Measurements from ENCODE around the gene GTSE1.

The GTSE1 gene

GRCh38 chr22:46355996-46356471, 59.4 kb downstream of the GTSE1 start:
- TF ChIP-seq TAF1 (IDR thresholded peaks at IDR 0.05; ENCODE audit: borderline replicate concordance, insufficient read depth, low read length): no peak
- TF ChIP-seq POLR2AphosphoS5 (IDR thresholded peaks at IDR 0.05; ENCODE audit: low read depth, low read length): no peak
- TF ChIP-seq REST (IDR thresholded peaks at IDR 0.05; ENCODE audit: insufficient read depth in 1 of 2, low read depth in 2 of 2, low read length in 2 of 2): no peak
- TF ChIP-seq FOXP2 (optimal IDR thresholded peaks at IDR 0.05; ENCODE audit: borderline replicate concordance, extremely low read depth, extremely low read length, insufficient read depth): no peak
- TF ChIP-seq SIN3A (IDR thresholded peaks at IDR 0.05; ENCODE audit: borderline replicate concordance, insufficient read depth, low read length): no peak

- TF ChIP-seq POLR2AphosphoS5 (IDR thresholded peaks at IDR 0.05; ENCODE audit: low read depth, low read length) (no peak), SIN3A (IDR thresholded peaks at IDR 0.05; ENCODE audit: borderline replicate concordance, insufficient read depth, low read length) (no peak), REST (IDR thresholded peaks at IDR 0.05; ENCODE audit: insufficient read depth in 1 of 2, low read depth in 2 of 2, low read length in 2 of 2) (no peak), TAF1 (IDR thresholded peaks at IDR 0.05; ENCODE audit: borderline replicate concordance, insufficient read depth, low read length) (no peak), FOXP2 (optimal IDR thresholded peaks at IDR 0.05; ENCODE audit: borderline replicate concordance, extremely low read depth, extremely low read length, insufficient read depth) (no peak)
Measured at GRCh38 chr22:46356496-46357480, 60.1 kb downstream of the GTSE1 start.

GRCh38 chr22:46357711-46358520, 61.2 kb downstream of the GTSE1 start:
- TF ChIP-seq SIN3A (IDR thresholded peaks at IDR 0.05; ENCODE audit: borderline replicate concordance, insufficient read depth, low read length) (no peak), POLR2AphosphoS5 (IDR thresholded peaks at IDR 0.05; ENCODE audit: low read depth, low read length) (no peak), FOXP2 (optimal IDR thresholded peaks at IDR 0.05; ENCODE audit: borderline replicate concordance, extremely low read depth, extremely low read length, insufficient read depth) (no peak), TAF1 (IDR thresholded peaks at IDR 0.05; ENCODE audit: borderline replicate concordance, insufficient read depth, low read length) (no peak), REST (IDR thresholded peaks at IDR 0.05; ENCODE audit: insufficient read depth in 1 of 2, low read depth in 2 of 2, low read length in 2 of 2) (no peak)

- TF ChIP-seq REST (IDR thresholded peaks at IDR 0.05; ENCODE audit: insufficient read depth in 1 of 2, low read depth in 2 of 2, low read length in 2 of 2) (no peak), FOXP2 (optimal IDR thresholded peaks at IDR 0.05; ENCODE audit: borderline replicate concordance, extremely low read depth, extremely low read length, insufficient read depth) (no peak), SIN3A (IDR thresholded peaks at IDR 0.05; ENCODE audit: borderline replicate concordance, insufficient read depth, low read length) (no peak), TAF1 (IDR thresholded peaks at IDR 0.05; ENCODE audit: borderline replicate concordance, insufficient read depth, low read length) (no peak), POLR2AphosphoS5 (IDR thresholded peaks at IDR 0.05; ENCODE audit: low read depth, low read length) (peak; percentile 53; the same call in 1 of the 2 replicates)
Measured at GRCh38 chr22:46358766-46359165, 62.1 kb downstream of the GTSE1 start.
